Posterior vena cava (tissue), 2 donors: ENCODE data around the gene RAD17. TPM values are rescaled to one million over a fixed set of nuclear protein-coding genes. Genes with fewer than 3 reads are reported as not detected.
A peak's percentile ranks its signal among the peaks of the same experiment; 100 is the strongest.
"Not testable (repeated sequence)": the region's sequence is repeated elsewhere in the genome, so short reads cannot be mapped to it uniquely, and the experiment has no call there.

ENCODE experiments used
- DNase-seq: peaks from one replicate; pipeline ENCODE4 v3.0.0-alpha.2; 2020; ENCODE audit warnings: low spot score
- intact Hi-C, 2 donors: fragments of 100-400 bp; cut with DNase I; formaldehyde crosslinking; loops; one replicate each; pipeline versions ENCODE4 v1.14.1 to v1.14.2; 2022 to 2023
- long read RNA-seq, 2 donors: library from polyadenylated mRNA; unstranded; transcript quantifications; one replicate each; pipeline ENCODE4 v2.0.0, GENCODE V29; 2020 to 2021
- total RNA-seq, 2 donors: library from RNA; stranded (reverse); fragmentation: NEBNext Ultra II Directional; extraction: Animal tissue kit (Norgen Biotek cat#: 25700); gene quantifications; one replicate each; pipeline ENCODE4 v1.2.1, GENCODE V29; 2021
- donor health status: DM: yes; HTN: yes; CAD: no.
- donor health status: DM: yes; HTN: yes; CAD: no.

RAD17 gene
- 10 to 100 TPM; 17.8 to 18.2 TPM for total RNA-seq
- long read RNA-seq, donor 1, partial matches to known transcripts = 0 of 6 reads
- long read RNA-seq, donor 1, other reads (novel, unspliced or antisense) = 2 of 6 reads
- long read RNA-seq, donor 2, partial matches to known transcripts = 4 of 7 reads
- long read RNA-seq, donor 2, other reads (novel, unspliced or antisense) = 1 of 7 reads

DNA sequence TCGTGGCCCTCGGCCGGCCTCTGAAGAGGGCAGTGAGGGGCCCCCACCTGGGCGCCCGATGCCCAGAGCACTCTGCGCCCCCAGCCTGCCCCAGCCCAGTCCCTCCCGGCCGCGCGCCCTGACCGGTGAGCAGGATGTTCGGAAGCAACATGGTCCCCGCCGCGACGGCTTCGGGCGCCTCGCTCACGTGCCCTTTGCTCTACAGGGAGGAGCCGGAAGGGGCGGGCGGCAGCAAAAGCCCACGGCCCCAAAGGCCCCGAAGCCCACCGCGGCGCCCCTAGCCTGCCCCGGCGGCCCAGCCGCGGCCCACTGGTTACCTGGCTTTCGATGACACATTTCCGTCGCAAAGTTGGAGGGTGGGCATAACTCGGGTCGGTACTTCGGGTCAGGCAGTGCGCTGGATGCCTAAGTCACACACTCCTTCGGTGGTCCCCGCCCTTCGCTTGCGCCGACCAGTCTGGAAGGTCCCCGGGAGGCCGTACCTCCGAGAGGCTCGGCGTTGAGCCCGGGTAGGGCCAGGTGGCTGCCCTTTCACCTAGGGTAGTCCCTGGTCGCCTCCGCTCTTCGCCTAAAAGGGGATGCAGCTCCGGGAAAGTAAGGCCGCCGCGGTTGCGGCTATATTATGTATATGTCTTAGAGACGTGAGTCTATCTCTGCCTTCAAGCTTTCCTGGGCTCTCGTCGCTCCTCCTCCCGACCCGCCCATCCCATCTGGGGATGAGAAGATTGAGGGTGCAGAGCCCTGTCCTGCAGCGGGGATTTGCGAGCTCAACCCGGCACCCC lies at the start of gene RAD17, which contains the start of the genes AK6 and TAF9:
Gene RAD17, plus strand, starts transcription at position 479 of the 782 bp plus-strand sequence. CDS start 2,391 bp downstream, outside the sequence.
Gene AK6, minus strand, starts transcription at position 181 of the 782 bp plus-strand sequence. Its CDS starts 30 bp downstream, at position 151.
Gene TAF9, minus strand, starts transcription at position 181 of the 782 bp plus-strand sequence. CDS start 3,783 bp downstream, outside the sequence.
- intact Hi-C loops = loop anchor here in 1 of 2 donors (10.0 kb wide), 1 partner anchor 275 kb away; the partner anchor contains the start of gene SLC30A5

DNA sequence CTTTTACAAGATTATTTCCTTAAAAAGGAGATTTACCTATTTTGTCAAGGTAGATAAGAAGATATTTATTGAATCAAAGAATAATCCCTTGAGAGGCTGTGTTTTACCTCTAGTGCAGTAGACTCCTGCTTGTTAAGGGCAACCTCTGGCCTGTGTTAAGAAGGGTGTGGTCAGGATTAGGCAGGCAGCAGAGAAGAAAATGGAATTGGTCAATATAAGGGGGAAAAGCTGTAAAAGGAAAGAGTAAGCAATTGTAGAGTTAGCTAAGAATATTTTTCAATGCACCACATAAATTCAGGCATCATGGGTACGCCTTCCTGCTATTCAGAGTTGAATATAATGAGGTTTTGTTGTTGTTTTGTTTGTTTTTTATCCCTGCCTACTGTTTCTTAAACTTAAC lies 43.3 kb upstream of the RAD17 start:
- intact Hi-C loops = no loop called here
- DNase-seq = no peak

More for the DNA sequence above, at the start of gene RAD17, which contains the start of the genes AK6 and TAF9:
- DNase-seq = peak; percentile 98

- intact Hi-C loops = loop anchor here in 1 of 2 donors (10.0 kb wide), 1 partner anchor 285 kb away; no protein-coding TSS in a partner anchor
- DNase-seq = peak; percentile 18
Measured at GRCh38 chr5:69329905-69330489, 39.6 kb upstream of the RAD17 start.

- intact Hi-C loops = loop anchor here in 1 of 2 donors (10.0 kb wide), 1 partner anchor 287 kb away; no protein-coding TSS in a partner anchor
Measured at GRCh38 chr5:69331528-69332445, 37.8 kb upstream of the RAD17 start.

DNA sequence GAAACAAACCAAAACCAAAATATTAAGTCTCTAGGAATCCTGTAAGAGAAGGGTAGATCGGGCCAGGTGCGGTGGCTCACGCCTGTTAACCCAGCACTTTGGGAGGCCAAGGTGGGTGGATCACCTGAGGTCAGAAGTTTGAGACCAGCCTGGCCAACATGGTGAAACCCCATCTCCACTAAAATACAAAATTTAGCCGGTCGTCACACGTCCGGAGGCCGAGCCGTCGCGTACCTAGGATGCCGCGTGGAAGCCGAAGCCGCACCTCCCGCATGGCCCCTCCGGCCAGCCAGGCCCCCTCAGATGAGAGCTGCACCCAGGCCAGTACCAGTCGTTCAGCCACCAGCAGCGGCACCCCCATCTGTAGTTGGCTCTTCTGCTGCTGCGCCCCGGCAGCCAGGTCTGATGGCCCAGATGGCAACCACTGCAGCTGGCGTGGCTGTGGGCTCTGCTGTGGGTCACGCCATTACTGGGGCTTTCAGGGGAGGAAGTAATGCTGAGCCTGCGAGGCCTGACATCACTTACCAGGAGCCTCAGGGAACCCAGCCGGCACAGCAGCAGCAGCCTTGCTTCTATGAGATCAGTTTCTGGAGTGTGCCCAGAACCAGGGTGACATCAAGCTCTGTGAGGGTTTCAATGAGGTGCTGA lies 35.8 kb upstream of the RAD17 start:
- intact Hi-C loops = loop anchor here in 1 of 2 donors (10.0 kb wide), 1 partner anchor 289 kb away; no protein-coding TSS in a partner anchor
- DNase-seq = not testable (repeated sequence)

More at GRCh38 chr5:69331528-69332445, 37.8 kb upstream of the RAD17 start:
- no peak for DNase-seq

GRCh38 chr5:69334793-69335268 lies 34.8 kb upstream of the RAD17 start:
- intact Hi-C loops = loop anchor here in 1 of 2 donors (10.0 kb wide), 1 partner anchor 290 kb away; no protein-coding TSS in a partner anchor

DNA sequence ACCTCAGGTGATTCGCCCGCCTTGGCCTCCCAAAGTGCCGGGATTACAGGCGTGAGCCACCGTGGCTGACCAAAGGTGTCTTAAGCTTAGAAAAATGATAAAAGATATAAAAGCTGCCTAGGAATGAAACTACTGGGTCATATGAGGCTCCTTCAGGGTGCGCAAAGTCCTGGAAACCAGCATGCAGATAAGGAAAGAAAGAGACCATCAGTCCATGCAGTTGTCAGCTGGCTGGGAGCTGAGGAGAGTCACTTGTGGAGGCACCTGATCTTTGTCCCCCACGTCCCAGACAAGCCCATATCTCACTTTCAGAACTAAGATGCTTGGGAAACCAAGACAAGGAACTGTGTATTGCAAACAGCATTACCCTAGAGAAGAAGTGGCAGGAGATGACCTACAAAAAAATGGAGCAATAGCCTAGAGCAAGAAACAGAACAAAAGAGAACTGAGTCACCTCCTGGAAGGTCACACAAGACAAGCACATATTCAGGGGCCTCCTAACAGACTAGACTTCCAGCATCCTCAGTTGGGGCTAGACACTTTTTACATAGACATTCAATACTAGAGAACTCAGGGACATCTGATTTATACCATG lies 34.2 kb upstream of the RAD17 start:
- intact Hi-C loops = loop anchor here in 1 of 2 donors (10.0 kb wide), 1 partner anchor 291 kb away; no protein-coding TSS in a partner anchor
- DNase-seq = no peak

More at GRCh38 chr5:69334793-69335268, 34.8 kb upstream of the RAD17 start:
- peak; percentile 95 for DNase-seq

DNA sequence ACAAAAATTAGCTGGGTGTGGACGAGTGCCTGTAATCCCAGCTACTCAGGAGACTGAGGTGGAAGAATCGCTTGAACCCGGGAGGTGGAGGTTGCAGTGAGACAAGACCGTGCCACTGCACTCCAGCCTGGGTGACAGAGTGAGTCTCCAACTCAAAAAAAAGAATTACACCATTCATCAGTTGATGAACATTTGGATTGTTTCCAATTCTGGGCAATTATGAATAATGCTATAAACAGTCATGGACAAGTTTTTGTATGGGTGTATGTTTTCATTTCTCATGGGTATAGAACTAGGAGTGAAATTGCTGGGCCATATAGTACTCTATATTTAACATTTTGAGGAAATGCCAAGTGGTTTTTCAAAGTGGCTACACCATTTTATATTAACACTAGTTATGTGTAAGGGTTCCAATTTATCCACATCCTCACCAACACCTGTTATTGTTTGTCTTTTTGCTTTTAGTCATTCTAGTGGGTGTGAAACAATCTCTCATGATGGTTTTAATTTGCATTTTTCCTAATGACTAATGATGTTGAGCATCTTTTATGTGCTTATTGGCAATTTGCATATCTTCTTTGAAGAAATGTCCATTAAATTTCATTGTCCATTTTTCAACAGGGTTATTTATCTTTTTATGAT lies 28.0 kb upstream of the RAD17 start:
- DNase-seq = no peak
- intact Hi-C loops = no loop called here

GRCh38 chr5:69343083-69343482 lies 26.5 kb upstream of the RAD17 start:
- DNase-seq = no peak
- intact Hi-C loops = no loop called here

GRCh38 chr5:69350664-69351063 lies 19.0 kb upstream of the RAD17 start:
- no peak for DNase-seq
- intact Hi-C loops = no loop called here

DNA sequence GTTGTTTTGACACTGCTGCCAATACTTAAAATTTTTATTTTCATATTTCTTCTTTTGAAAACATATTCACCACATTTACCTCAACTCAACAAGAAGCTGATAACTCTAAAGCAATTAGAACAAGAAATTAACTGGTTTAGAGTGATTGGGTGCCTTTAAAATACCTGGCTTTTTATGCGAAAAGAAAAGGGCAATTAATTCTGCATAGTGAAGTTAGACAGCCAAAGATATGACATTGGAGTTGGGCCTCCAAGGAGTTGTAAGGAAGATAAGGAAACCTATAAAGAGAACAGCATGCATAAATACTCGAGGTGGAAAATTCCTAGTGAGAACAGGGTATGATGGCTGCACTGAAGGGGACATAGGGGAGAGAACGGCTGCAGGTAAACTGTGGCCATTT lies 9.9 kb upstream of the RAD17 start:
- no peak for DNase-seq
- intact Hi-C loops = loop anchor here in 1 of 2 donors (10.0 kb wide), 1 partner anchor 265 kb away; the partner anchor contains the start of gene SLC30A5

DNA sequence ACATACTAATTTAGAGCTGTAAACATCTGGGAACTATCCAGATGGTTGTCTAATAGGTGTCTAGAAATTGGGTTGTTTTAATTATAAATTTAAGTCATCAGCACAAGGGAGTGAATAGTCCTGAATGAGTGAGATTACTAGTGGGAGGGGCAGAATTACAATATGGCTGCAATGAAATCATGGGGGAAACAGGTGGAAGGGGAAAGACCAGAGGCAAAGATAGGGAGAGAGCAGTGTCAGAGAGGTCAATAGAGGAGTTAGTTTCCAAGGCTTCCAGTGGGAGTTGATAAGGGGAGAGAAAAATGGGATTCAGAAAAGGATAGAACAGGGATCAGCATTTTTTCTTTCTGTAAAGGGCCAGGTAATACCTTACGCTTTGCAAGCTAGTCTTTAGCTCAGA lies 9.2 kb upstream of the RAD17 start:
- DNase-seq = no peak
- intact Hi-C loops = loop anchor here in 1 of 2 donors (10.0 kb wide), 1 partner anchor 266 kb away; the partner anchor contains the start of gene SLC30A5

DNA sequence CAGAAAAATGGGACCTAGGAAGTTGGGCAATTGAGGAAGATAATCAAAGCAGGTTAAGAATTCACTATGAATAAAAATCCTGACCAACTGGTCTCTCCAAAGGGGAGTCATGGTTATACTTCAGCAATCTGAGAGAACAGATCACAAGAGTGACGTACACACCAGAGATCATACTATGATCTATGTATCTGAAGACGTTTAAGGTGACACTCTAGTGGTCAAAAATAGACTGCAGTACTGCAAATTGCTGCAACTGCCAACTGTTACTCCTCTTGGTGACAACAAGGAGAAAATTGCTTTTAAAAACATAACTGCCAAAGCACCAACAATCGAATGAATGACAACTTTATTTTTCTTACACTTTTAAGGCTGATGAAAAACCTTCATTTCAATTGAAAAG lies 5.2 kb upstream of the RAD17 start:
- no peak for DNase-seq
- intact Hi-C loops = loop anchor here in 1 of 2 donors (10.0 kb wide), 1 partner anchor 270 kb away; the partner anchor contains the start of gene SLC30A5

DNA sequence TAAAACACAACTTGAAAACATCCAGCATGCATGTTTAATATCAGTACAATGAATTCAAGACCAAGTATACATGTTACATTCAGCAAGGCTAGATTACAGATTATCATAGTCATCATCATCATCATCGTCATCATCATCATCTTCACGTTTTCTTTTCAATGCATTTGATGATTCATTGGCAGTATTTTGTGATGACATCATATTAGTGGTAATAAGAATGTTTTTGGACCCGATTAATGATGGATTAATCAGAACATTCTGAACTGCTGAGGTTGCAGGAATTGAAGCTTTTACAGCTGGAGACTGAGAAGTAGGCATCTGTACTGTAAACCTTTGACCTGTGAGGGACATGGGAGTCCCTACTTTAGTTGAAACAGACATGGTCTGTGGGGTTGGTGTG lies 4.8 kb upstream of the RAD17 start:
- intact Hi-C loops = loop anchor here in 1 of 2 donors (10.0 kb wide), 1 partner anchor 270 kb away; the partner anchor contains the start of gene SLC30A5
- no peak for DNase-seq

GRCh38 chr5:69367697-69368279 lies 1.8 kb upstream of the RAD17 start:
- intact Hi-C loops = loop anchor here in 1 of 2 donors (10.0 kb wide), 1 partner anchor 273 kb away; the partner anchor contains the start of gene SLC30A5
- DNase-seq = no peak
